GM11168 (cell line): ENCODE results near the gene PEPD.

Source experiments
- in situ Hi-C: fragments of 300-500 bp; cut with MboI; formaldehyde crosslinking; loops from one replicate; pipeline ENCODE4 v1.12.0; 2022; ENCODE audit warnings: low sequenced_read_pairs; ENCODE audit not compliant: unreplicated experiment

The PEPD gene

DNA sequence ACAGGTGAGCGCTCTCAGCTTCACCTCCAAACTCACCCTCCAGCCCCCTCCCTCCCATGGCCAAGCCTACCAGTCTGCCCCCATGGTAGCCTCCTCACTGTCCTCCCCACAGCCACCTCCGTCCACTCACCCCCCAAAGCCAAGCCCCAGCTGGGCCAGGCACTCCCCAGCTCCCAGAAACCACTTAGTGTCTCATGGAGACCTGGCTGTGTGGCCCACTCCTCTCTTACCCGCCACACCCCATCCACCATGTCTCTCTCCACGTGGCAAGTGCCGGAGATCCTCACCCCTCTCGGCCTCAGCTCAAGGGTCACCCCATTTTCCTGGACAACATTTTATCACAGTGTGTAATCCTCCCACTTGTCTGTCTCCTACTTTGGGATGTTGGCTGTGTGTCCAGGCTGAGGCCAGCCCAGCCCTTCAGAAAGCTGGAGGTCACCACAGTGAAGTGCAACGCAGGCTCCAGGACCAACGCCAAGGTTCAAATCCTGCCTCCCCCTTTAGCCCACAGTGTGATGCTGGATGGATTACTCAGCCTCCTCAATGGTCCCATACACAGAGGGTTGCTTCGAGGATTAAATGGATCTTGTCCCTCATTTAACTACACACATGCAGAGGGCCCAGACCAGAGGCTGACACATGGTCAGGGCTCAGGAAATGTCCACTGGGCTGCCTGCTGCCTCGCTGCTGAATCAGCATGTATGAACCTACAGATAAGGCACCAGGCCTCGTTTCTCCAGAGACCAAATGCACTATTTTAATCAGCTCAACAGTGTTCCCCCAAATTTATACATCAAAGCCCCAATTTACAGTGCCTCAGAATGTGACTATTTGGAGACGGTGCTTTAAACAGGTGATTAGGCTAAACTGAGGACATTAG is 76.8 kb downstream of the PEPD start:
- in situ Hi-C loops = loop anchor here (25.0 kb wide), 1 partner anchor 317 kb away; no protein-coding TSS in a partner anchor

DNA sequence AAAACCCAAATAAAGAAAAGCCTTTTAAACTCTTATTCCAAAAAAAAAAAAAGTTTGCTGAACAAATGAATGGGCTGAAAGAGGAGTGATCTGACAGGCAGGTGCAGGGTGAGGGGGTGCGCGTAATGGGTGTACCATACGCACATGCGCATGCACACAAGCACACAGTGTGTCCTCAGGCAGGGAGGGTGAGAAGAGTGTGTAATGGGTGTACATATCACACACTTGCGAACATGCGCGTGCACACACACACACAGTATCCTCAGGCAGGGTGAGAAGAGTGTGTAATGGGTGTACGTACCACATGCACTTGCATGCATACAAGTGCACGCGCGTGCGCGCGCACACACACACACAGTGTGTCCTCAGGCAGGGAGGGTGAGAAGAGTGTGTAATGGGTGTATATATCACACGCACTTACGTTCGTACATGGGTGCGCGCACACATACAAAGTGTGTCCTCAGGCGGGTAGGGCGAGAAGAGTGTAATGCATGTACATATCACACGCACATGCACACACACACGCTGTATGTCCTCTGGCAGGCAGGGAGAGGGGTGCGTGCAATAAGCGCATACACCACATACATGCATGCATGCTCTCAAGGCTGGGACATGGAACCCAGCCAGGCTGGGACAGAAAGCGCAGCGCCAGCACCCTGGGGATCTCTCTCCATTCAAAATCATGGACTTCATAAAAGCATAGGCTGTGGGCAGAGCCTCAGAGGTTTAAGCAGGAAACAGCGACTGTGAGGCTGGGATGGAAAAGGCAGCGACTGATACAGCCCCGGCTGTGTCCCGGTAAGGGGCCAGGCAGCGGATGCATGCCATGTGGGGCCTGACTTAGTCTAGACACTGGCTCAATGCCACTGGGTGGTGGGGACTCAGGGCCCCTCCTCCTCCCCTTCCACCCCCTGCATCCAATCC is 77.7 kb downstream of the PEPD start:
- in situ Hi-C loops = loop anchor here (25.0 kb wide), 1 partner anchor 318 kb away; no protein-coding TSS in a partner anchor

DNA sequence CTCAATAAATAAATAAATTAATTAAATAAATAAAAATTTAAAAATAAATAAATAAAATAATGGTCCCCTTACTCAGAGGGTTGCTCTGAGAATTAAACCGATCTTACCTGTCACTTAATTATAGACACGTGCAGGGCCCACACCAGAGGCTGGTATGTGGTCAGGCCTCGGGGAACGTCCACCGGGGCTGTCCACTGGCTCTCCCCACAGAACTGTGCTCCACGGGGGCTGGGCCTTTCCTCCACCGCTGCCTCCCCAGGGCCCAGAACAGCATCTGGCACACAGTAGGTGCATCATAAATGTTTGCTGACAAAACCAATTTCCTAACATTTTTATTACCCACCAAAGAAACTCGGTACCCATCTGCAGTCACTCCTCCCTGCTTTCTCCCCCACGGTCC is 78.9 kb downstream of the PEPD start:
- in situ Hi-C loops = loop anchor here (25.0 kb wide), 1 partner anchor 320 kb away; no protein-coding TSS in a partner anchor

DNA sequence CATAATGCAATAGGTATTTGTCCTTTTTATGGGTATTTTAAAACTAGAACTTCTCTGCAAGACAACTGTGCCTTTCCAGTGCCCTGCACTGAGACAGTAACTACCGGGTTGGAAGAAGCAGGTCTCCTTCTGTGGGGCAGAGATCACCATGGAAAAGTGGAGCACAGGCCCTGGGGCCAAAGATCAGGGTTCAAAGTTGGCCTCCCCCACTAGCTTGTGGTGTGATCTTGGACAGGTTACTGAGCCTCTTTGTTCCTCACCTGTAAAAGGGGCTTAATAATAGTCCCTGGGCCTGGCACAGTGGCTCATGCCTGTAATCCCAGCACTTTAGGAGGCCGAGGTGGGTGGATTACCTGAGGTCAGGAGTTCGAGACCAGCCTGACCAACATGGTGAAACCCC is 79.8 kb downstream of the PEPD start:
- in situ Hi-C loops = loop anchor here (25.0 kb wide), 1 partner anchor 320 kb away; no protein-coding TSS in a partner anchor

DNA sequence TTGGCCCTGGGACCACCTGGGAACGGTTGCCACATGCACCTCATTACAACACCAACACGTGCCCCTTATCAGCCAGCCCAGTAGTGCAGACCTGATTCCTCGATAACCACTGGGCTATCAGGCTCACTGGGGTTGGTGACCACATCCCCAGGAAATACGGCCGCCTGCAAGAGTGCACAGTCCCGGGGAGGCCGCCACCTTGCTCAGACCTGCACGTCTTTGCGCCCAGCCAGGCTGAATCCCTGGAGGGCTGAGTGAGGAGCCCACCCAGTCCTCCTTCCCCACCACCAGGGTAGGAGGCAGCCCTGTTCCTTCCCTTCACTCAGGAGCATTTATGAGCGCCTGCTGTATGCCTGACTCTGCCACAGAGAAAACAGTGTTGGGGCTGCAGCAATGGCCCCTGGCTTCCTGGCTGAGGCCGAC is 80.3 kb downstream of the PEPD start:
- in situ Hi-C loops = loop anchor here (25.0 kb wide), 1 partner anchor 321 kb away; no protein-coding TSS in a partner anchor

DNA sequence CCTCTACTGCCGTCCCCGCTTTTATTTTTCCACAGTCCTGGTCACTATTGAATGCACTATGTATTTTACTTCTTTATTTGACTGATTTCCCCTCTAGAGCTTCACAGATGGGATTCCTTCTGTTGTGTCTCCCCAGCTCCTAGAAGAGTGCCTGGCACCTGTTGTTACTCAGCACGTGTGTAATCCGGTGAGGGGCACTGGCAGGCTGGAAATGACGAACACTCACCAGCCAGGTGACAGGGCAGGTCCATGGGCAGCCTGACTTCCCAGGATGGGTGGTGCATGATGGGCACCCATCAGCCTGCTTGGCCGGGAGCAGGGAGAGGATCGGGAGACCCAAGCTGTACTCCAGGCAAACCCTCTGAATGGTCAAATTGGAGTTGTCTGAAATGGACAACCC is 80.9 kb downstream of the PEPD start:
- in situ Hi-C loops = loop anchor here (25.0 kb wide), 1 partner anchor 322 kb away; no protein-coding TSS in a partner anchor

DNA sequence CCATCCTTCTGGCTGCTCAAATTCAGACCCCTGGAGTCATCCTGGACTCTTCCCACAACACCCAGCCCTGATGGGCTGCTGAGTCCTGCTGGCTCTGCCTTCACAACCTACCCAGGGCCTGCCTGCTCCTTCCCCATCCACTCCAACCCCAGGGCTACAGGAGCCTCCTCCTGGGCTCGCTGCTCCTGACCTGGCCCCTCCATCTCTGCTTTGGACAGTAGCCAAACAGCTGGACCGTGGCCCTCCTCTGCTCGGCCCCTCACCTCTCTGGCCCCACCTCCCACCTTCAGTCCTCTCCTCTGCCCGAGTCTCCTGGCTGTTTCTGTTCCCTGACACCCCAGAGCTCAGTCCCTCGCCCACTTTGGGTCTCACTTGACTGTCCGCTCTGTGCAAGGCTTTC is 81.3 kb downstream of the PEPD start:
- in situ Hi-C loops = loop anchor here (25.0 kb wide), 1 partner anchor 322 kb away; no protein-coding TSS in a partner anchor

DNA sequence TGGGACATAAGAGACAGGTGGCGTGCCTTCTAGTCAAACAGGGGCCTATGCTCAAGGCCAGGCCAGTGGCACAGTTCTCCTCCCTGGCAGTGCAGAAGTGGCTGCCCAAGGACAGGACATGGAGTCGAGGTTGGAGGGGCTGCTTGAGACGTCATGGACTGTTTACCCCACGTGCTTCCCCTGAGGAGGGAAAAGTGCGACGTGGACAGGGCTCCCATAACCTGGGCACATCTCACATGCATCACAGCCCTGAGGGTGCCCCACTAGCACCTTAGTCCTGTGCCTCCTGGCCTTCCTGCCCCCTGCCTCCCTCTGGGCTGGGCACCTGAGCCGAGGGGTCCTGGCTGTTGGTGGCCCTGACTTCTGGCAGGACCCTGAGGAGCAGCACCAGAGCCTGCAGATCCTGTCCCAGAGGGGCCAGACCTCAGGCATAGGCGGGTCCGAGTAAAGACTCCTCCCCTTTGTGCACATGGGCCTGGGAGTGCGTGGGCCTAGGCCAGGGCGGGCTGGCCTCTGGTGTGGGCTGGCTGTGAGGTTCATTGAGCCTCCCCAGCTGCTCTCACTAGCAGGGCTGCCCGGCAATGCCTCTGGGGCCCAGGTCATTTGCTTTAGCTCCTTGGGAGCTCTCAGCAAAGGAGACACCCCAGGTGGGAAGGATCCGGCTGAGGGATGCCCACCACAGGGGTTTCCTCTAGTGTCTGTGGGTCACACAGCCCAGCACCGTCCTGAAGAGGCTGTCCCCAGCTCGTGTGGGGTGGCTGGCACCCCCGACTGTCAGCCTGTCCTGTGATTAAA is 82.4 kb downstream of the PEPD start:
- in situ Hi-C loops = loop anchor here (25.0 kb wide), 1 partner anchor 323 kb away; no protein-coding TSS in a partner anchor

DNA sequence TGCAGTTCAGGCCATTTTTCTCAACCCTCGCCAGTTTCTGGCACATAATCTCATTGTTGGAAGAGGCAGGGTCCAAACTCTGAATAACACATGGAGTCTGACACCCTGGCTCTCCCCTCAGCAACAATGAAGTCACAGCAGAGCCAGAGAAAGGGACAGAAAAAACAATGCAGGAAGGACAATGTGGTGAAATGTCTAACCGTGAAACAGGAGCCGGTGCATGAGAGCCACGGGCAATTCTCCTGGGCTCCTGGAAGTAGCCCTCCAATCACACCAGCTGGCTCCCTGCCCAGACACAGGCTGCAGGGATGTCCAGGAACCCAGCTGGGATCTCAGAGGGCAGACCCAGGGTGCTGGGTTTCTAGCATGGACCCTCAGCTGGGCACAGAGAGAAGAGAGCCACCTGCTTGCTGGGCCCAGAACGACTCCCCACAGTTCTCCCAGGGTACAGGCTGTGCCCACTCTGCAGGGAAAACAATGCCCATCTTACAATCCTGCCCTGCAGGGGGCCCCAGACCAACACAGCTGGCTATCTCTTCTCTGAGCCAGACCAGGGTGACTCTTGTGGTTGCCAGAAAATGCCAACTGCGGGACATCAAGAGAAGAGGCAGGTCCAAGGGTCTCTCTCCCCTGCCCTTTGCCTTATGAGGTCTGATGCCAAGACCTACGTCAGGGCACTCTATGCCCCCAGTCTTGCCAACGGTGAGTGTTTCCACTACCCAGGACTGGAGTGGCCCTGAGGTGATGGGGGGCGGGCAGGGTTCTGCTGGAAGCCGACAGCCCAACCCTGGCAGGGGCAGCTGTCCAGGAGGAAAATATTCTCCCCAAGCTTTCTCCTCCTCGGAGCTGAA is 83.5 kb downstream of the PEPD start:
- in situ Hi-C loops = loop anchor here (25.0 kb wide), 1 partner anchor 324 kb away; no protein-coding TSS in a partner anchor

DNA sequence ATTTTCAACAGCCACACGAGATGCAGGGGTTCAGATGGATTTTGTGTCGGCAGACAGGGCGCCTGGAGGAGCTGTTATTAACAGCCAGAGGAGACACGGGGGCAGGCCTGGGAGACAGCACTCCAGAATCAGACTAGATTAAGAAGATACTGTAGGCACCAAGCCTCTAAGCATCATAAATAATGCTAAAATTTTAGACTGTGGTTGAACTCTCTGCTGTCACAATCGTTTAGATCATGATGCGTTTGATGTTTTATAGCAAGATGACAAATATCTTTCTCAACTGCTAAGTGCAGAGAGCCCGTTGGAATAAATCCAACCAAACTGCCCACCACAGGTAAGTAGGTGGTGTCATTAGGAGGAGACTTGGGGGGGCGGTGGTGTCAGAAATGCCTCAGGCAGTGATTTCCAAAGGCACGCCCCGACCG is 84.2 kb downstream of the PEPD start:
- in situ Hi-C loops = loop anchor here (25.0 kb wide), 1 partner anchor 325 kb away; no protein-coding TSS in a partner anchor

DNA sequence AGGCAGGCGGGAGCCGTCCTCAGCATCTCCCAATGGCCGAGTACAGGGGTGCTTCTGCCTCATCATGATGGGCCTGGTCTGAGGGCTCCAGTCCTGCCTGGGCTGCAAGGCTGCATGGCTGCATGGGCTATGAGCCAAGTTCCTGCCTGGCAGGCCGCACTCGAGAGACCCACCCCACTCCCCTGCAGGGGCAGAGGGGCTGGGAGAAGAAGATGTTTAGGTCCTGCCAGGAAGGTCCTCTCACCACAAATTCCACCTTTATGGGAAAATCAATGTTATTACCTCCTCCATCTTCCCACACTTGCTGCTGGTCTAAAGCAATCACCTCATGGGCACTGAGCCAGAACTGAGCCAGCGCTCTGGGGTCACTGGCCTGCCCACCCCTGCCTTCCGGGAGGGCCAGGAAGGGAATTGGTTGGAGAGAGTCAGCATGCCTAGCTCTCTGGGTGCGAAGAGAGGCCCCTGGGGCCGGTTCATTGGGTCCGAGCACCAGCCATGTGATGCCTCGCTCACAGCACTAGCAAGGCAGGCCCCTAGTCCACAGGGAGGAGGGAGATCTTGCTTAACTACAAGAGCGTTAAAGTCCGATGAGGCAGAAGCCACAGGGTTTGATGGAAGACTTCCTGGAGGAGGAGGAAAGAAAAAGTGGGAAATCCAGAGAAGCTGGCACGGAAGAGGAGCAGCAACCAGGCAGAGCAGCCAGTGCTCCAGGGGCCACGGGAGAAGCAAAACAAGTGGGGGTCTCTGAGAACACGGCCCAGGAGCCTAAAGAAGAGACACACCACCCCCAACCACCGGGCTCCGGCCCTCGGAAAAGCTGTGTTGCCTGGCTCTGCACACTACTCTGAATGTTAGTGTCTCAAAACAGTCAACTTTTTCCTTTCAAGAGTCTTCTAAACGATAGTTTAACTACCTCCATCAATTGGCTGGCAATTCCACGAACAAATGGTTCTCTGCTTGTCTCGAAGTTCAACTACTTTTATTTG is 84.9 kb downstream of the PEPD start:
- in situ Hi-C loops = loop anchor here (25.0 kb wide), 1 partner anchor 326 kb away; no protein-coding TSS in a partner anchor

DNA sequence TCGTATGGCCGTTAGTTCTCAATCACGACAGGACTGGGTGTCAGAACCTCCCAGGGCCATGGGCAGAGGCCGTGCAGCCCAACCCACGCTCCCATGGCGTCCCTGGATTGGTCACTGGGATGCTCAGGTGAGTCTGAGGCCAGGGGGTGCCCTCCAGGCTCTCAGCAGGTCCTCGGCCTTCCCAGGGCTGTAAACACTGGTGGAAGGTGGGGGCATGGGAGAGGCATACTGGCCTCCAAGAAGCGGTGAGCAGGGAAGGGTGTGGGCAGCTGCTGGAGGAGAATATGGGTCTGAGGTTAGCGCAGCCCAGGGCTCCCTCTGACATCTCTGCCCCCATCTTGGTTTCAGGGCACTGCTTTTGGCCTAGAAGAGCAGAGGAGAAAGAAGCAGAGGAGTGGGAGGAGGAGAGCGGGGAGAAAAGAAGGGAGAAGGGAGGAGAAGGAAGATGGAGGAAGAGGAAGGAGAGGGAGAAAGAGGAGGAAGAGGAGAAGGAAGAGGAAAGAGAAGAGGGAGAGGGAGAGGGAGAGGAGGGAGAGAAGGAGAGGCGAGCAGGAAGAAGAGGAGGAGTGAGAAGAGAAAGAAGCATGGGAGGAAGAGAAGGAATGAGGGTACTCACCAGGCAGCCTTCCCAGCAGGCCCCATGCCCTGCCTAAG is 85.8 kb downstream of the PEPD start:
- in situ Hi-C loops = loop anchor here (25.0 kb wide), 1 partner anchor 326 kb away; no protein-coding TSS in a partner anchor

DNA sequence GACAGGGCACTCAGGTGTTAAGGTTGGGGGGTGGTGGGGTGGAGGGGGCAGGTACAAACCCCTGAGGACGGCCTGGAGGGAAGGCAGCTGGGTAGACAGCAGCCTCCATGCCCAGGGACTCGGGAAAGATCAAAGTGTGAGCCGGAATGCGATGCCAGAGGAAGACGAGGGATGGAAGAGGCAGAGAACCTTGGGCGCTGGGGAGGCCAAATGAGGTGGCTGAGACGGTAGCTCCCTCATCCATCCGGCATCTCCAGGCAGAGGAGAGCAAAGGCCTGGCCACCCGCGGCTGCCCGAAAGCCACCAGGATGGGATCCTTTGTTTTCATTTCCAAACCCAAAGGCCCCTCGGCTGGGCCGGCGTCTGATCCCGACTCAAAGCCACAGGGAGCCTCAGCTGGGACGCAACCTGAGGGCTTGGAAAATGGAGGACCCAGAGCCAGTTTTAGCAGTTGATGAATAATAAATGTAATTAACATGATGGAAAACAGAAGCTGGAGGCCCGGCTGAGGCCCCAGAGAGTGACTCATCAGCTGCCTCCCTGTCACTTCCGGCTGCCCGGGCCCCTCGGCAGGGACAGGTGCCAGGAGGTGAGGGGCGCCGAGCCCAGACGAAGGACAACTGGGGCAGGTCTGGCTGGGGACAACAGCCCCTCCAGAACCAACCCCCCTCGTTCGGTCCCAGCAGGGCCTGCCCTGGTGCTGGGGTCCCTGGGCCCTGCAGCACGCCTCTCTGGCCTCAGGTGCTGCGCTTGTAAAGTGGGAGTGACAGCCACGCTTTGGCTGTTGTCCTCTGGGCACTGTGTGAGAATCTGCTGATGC is 86.5 kb downstream of the PEPD start:
- in situ Hi-C loops = loop anchor here (25.0 kb wide), 1 partner anchor 327 kb away; no protein-coding TSS in a partner anchor

DNA sequence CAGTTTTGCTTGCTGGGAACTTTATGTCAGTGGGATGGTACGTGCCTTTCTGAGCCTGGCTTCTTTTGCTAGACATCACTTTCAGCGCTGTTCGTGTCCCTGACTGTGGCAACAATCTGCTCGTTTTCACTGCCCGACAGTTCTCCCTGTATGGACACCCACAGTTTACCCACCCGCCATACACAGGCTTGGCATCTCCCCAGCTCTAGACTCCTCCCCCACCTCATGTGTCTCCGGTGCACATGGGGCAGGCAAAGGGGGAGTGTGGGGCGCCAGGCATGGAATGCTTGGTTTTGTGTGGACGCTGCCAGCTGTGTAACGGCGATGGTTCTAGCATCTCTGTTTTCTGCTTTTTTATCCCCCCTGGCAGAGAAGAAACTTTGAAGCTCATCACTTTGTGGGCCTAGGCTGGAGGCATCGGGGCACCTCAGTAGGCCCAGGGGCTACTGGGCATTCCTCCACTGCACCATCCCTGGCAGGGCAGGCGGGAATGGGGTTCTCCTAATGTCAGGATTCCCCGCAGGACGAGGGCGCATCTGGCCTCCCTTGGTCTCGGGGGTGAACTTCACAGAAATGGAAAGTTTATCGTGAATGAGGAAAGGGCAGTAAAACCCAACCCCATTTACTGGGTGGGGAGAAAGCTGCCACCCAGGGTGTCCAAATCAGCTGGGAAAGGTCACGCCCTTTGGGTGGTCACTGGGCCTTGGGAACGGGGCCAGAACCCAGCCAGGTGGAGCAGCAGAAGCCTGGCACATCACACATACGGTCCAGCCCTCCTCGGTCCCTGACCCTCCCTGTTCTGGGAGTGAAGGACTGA is 87.3 kb downstream of the PEPD start:
- in situ Hi-C loops = loop anchor here (25.0 kb wide), 1 partner anchor 328 kb away; no protein-coding TSS in a partner anchor
